Amniotic epithelial cell (primary cell): ENCODE results near the gene HCLS1.
"Not testable (repeated sequence)": the region's sequence is repeated elsewhere in the genome, so short reads cannot be mapped to it uniquely, and the experiment has no call there.

Experiments
- DNase-seq: peaks from one replicate; pipeline ENCODE4 v3.0.0-alpha.2; 2010; ENCODE audit warnings: low read depth

Gene HCLS1

GRCh38 chr3:121595765-121596406 is 64.8 kb downstream of the HCLS1 start:
- DNase-seq: no peak

GRCh38 chr3:121594850-121595249 is 65.9 kb downstream of the HCLS1 start:
- DNase-seq: no peak

GRCh38 chr3:121593806-121594205 is 66.9 kb downstream of the HCLS1 start:
- DNase-seq: not testable (repeated sequence)

GRCh38 chr3:121592856-121593702 is 67.6 kb downstream of the HCLS1 start, which contains the start of gene FBXO40:
Gene FBXO40, plus strand, starts transcription at chr3:121593379. Its CDS starts 27,197 bp downstream, at chr3:121620576.
- no peak for DNase-seq

GRCh38 chr3:121584418-121584817 is 76.3 kb downstream of the HCLS1 start:
- DNase-seq: no peak

- no peak for DNase-seq
Measured at GRCh38 chr3:121581691-121582090, 79.0 kb downstream of the HCLS1 start.
